Smooth muscle cell (in vitro differentiated cells): ENCODE measurements around the gene ECT2. TPM values are rescaled to one million over a fixed set of nuclear protein-coding genes. Genes with fewer than 3 reads are reported as not detected.

Experiments used
- DNase-seq: peaks from one replicate; lab custom pipeline; 2025; ENCODE audit not compliant: unreplicated experiment; lab: John Stamatoyannopoulos, UW
- H2AFZ ChIP-seq: fragments of 200-600 bp; sonication (generic); 2 replicates; pipeline ENCODE4 v1.6.0; 2016; ENCODE audit warnings: antibody characterized with exemption, low read depth, mild to moderate bottlenecking
- H3F3A ChIP-seq: fragments of 200-600 bp; sonication (generic); 2 replicates; pipeline ENCODE4 v1.6.0; 2017; ENCODE audit warnings: antibody characterized with exemption, low read depth
- H3K27ac ChIP-seq: fragments of 200-600 bp; sonication (generic); 2 replicates; pipeline ENCODE4 v1.5.1; 2016; ENCODE audit warnings: low read depth, mild to moderate bottlenecking
- H3K27me3 ChIP-seq: fragments of 200-600 bp; sonication (generic); 2 replicates; pipeline ENCODE4 v1.6.1; 2016; ENCODE audit warnings: low read depth, mild to moderate bottlenecking
- H3K36me3 ChIP-seq: fragments of 200-600 bp; sonication (generic); 2 replicates; pipeline ENCODE4 v1.5.1; 2016; ENCODE audit warnings: low read depth
- H3K4me1 ChIP-seq: fragments of 200-600 bp; sonication (generic); 2 replicates; pipeline ENCODE4 v1.5.1; 2016; ENCODE audit warnings: low read depth
- H3K4me2 ChIP-seq: fragments of 200-600 bp; sonication (generic); 2 replicates; pipeline ENCODE4 v1.6.0; 2016; ENCODE audit warnings: mild to moderate bottlenecking
- H3K4me3 ChIP-seq: fragments of 200-600 bp; sonication (generic); 2 replicates; pipeline ENCODE4 v1.5.1; 2016; ENCODE audit warnings: mild to moderate bottlenecking
- H3K79me2 ChIP-seq: fragments of 200-600 bp; sonication (generic); 2 replicates; pipeline ENCODE4 v1.6.0; 2016; ENCODE audit warnings: low read depth, mild to moderate bottlenecking
- H3K9ac ChIP-seq: fragments of 200-600 bp; sonication (generic); 2 replicates; pipeline ENCODE4 v1.6.0; 2016; ENCODE audit warnings: low read depth
- H3K9me3 ChIP-seq: fragments of 200-600 bp; sonication (generic); replicated peaks from 2 replicates; pipeline ENCODE4 v1.5.1; 2016; ENCODE audit warnings: low read depth
- H4K20me1 ChIP-seq: fragments of 200-600 bp; sonication (generic); 2 replicates; pipeline ENCODE4 v1.6.0; 2016; ENCODE audit warnings: low read depth
- CTCF ChIP-seq: fragments of 200-600 bp; sonication (generic); IDR thresholded peaks from 2 replicates; pipeline ENCODE4 v1.5.1; 2017; ENCODE audit warnings: borderline replicate concordance, mild to moderate bottlenecking, antibody characterized with exemption; ENCODE audit not compliant: insufficient read depth, poor library complexity, severe bottlenecking
- WGBS: methylation state at CpG from one replicate; pipeline ENCODE4 v1.1.7; 2016; ENCODE audit warnings: low lambda C conversion rate; 5-methylcytosine and 5-hydroxymethylcytosine counted together
- polyA plus RNA-seq: library from polyadenylated mRNA; unstranded; fragments of >200 nt; fragmentation: Nextera tagmentation; extraction: Ambion mirVana; gene quantifications from 2 replicates; pipeline ENCODE4 v1.2.1, GENCODE V29; 2016
- total RNA-seq: library from RNA; depleted of rRNA; stranded (reverse); fragments of >200 nt; gene quantifications from 2 replicates; pipeline ENCODE4 v1.2.3, GENCODE V29; 2014

Gene ECT2
- total and polyA plus RNA-seq, 2 experiments from 2014 or later, result 10.9 to 32.1 TPM

GRCh38 chr3:172846103-172846561 is 95.6 kb downstream of the ECT2 start:
- Histone ChIP-seq H3K9ac (no peak overlapping the region), H3K79me2 (no peaks in the 10 kb centered on the region), H3K27ac (peak overlapping the region; percentile 35), H2AFZ (peak overlapping the region; percentile 74), H4K20me1 (no peaks in the 10 kb centered on the region), H3K27me3 (no peaks in the 10 kb centered on the region), H3K4me2 (peak overlapping the region; percentile 10), H3K4me3 (no peak overlapping the region), H3K4me1 (peaks cover 9% of the 10 kb centered on the region), H3K9me3 (no peaks in the 10 kb centered on the region), H3F3A (no peaks in the 10 kb centered on the region), H3K36me3 (no peaks in the 10 kb centered on the region)
- 34% methylated on average over 4 of the region's 4 CpGs for WGBS
- TF ChIP-seq CTCF, result no peak
- DNase-seq, result no peak

- Histone ChIP-seq H3K79me2 (no peaks in the 10 kb centered on the region), H3K4me1 (peaks cover 9% of the 10 kb centered on the region), H2AFZ (no peak overlapping the region), H3F3A (no peaks in the 10 kb centered on the region), H3K4me3 (no peak overlapping the region), H3K4me2 (peak overlapping the region; percentile 10), H3K27ac (peak overlapping the region; percentile 35), H4K20me1 (no peaks in the 10 kb centered on the region), H3K36me3 (no peaks in the 10 kb centered on the region), H3K9me3 (no peaks in the 10 kb centered on the region), H3K27me3 (no peaks in the 10 kb centered on the region), H3K9ac (no peak overlapping the region)
- no peak for TF ChIP-seq CTCF
- no peak for DNase-seq
- WGBS, result 34% methylated on average over 2 of the region's 2 CpGs
These were observed 96.2 kb downstream of the ECT2 start for GRCh38 chr3:172846706-172847105.

DNA sequence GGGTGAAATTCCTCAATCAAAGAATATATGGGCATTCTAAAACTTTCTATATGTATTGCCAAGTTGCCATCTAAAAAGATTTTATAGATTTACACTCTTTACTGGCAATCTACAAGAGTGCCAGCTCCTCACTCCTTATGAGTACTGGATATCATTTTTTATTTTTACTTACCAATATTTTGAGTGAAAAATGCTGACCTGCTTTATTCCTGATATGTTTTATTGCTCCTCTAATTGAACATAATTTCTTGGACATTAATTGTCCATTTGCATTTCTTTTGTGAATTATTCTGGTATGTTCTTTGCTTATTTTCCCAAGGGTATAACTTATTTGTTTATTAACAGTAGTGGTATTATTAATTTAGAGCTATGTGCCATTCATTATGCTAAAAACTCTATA is 96.8 kb downstream of the ECT2 start:
- Histone ChIP-seq H4K20me1 (no peaks in the 10 kb centered on the region), H3K79me2 (no peaks in the 10 kb centered on the region), H3K27me3 (no peaks in the 10 kb centered on the region), H3K4me2 (no peak overlapping the region), H3K9me3 (no peaks in the 10 kb centered on the region), H3K4me1 (peaks cover 9% of the 10 kb centered on the region), H3K4me3 (no peak overlapping the region), H3K36me3 (no peaks in the 10 kb centered on the region), H2AFZ (no peak overlapping the region), H3K9ac (no peak overlapping the region), H3K27ac (no peak overlapping the region), H3F3A (no peaks in the 10 kb centered on the region)
- no peak for TF ChIP-seq CTCF
- DNase-seq, result no peak

DNA sequence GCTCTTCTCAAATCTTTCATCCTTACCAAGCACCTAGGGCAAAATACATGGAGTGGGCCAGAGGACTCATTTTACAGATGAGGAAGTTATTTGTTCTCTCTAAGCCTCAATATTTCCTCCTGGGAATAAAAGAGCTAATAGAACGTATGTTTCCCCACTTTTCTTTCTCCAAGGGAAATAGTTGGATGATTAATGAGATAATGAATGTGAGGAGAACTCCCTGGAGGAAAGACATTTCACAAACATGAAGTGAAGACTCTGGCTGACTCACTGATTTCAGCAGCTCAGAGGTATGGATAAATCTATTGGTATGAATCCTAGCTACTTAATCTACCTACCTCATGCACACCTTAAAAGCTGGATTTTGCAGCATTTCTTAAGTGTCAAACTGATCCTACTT is 98.4 kb downstream of the ECT2 start:
- Histone ChIP-seq H3K4me3 (no peak overlapping the region), H3K79me2 (no peaks in the 10 kb centered on the region), H3K27me3 (no peaks in the 10 kb centered on the region), H3K36me3 (no peaks in the 10 kb centered on the region), H3K9me3 (no peaks in the 10 kb centered on the region), H3K27ac (no peak overlapping the region), H4K20me1 (no peaks in the 10 kb centered on the region), H3K4me1 (peaks cover 16% of the 10 kb centered on the region), H2AFZ (no peak overlapping the region), H3K4me2 (peak overlapping the region; percentile 1), H3K9ac (no peak overlapping the region), H3F3A (no peaks in the 10 kb centered on the region)
- 18% methylated on average over 1 of the region's 1 CpG for WGBS
- TF ChIP-seq CTCF, result no peak
- DNase-seq, result no peak
